Endothelial cell (in vitro differentiated cells): ENCODE results near the gene KCNH2. TPM values are rescaled to one million over a fixed set of nuclear protein-coding genes. Genes with fewer than 3 reads are reported as not detected.

Source experiments
- DNase-seq: peaks from one replicate; pipeline ENCODE4 v3.0.0; 2021; ENCODE audit warnings: low spot score
- H3K27ac Mint-ChIP-seq: one replicate; pipeline ENCODE4 v1.8.0; 2021; ENCODE audit warnings: mixed read lengths, inconsistent platforms; ENCODE audit not compliant: unreplicated experiment
- H3K27me3 Mint-ChIP-seq: one replicate; pipeline ENCODE4 v1.8.0; 2021; ENCODE audit warnings: mild to moderate bottlenecking, moderate library complexity, mixed read lengths, inconsistent platforms; ENCODE audit not compliant: unreplicated experiment
- H3K36me3 Mint-ChIP-seq: one replicate; pipeline ENCODE4 v1.8.0; 2021; ENCODE audit warnings: mild to moderate bottlenecking, low read depth, mixed read lengths, inconsistent platforms; ENCODE audit not compliant: unreplicated experiment
- H3K4me1 Mint-ChIP-seq: one replicate; pipeline ENCODE4 v1.8.0; 2021; ENCODE audit warnings: mild to moderate bottlenecking, mixed read lengths, inconsistent platforms; ENCODE audit not compliant: unreplicated experiment
- H3K4me3 Mint-ChIP-seq: one replicate; pipeline ENCODE4 v1.8.0; 2021; ENCODE audit warnings: mild to moderate bottlenecking, mixed read lengths, inconsistent platforms; ENCODE audit not compliant: unreplicated experiment
- H3K9me3 Mint-ChIP-seq: one replicate; pipeline ENCODE4 v1.8.0; 2021; ENCODE audit warnings: mixed read lengths, inconsistent platforms; ENCODE audit not compliant: unreplicated experiment
- CTCF ChIP-seq: fragments of 200-600 bp; sonication (generic); IDR thresholded peaks from one replicate; pipeline ENCODE4 v1.5.0; 2021; ENCODE audit warnings: antibody characterized with exemption; ENCODE audit not compliant: unreplicated experiment
- total RNA-seq: library from RNA; stranded (reverse); fragmentation: NEBNext Ultra II Directional; extraction: Animal tissue kit (Norgen Biotek cat#: 25700); gene quantifications from one replicate; pipeline ENCODE4 v1.2.1, GENCODE V29; 2021; ENCODE audit not compliant: unreplicated experiment

The KCNH2 gene
- total RNA-seq, 1 donor from 2014 or later: 3.4 TPM

GRCh38 chr7:150924369-150924781 is 53.7 kb downstream of the KCNH2 start:
- TF ChIP-seq CTCF: no peak
- DNase-seq: no peak
- H3K27me3 Mint-ChIP-seq: no peaks in the 10 kb centered on the region
- no peak overlapping the region for H3K4me3 Mint-ChIP-seq
- no peak overlapping the region for H3K27ac Mint-ChIP-seq
- H3K36me3 Mint-ChIP-seq: no peaks in the 10 kb centered on the region
- no peaks in the 10 kb centered on the region for H3K4me1 Mint-ChIP-seq
- H3K9me3 Mint-ChIP-seq: no peaks in the 10 kb centered on the region

- no peak for DNase-seq
Observed at GRCh38 chr7:150923802-150924201, 54.3 kb downstream of the KCNH2 start.

GRCh38 chr7:150923196-150923595 is 54.9 kb downstream of the KCNH2 start:
- TF ChIP-seq CTCF: no peak
- H3K4me1 Mint-ChIP-seq: no peaks in the 10 kb centered on the region
- no peak for DNase-seq

More at GRCh38 chr7:150923802-150924201, 54.3 kb downstream of the KCNH2 start:
- Mint-ChIP-seq H3K9me3 (no peaks in the 10 kb centered on the region), H3K4me3 (no peak overlapping the region), H3K27ac (no peak overlapping the region), H3K36me3 (no peaks in the 10 kb centered on the region), H3K27me3 (no peaks in the 10 kb centered on the region), H3K4me1 (no peaks in the 10 kb centered on the region)
- TF ChIP-seq CTCF: no peak

GRCh38 chr7:150919160-150919559 is 59.0 kb downstream of the KCNH2 start:
- Mint-ChIP-seq H3K36me3 (peaks cover 5% of the 10 kb centered on the region), H3K4me3 (no peak overlapping the region), H3K27ac (no peak overlapping the region), H3K9me3 (no peaks in the 10 kb centered on the region), H3K27me3 (peaks cover 4% of the 10 kb centered on the region), H3K4me1 (no peaks in the 10 kb centered on the region)
- TF ChIP-seq CTCF: no peak
- no peak for DNase-seq

More at GRCh38 chr7:150923196-150923595, 54.9 kb downstream of the KCNH2 start:
- H3K9me3 Mint-ChIP-seq: no peaks in the 10 kb centered on the region
- H3K27ac Mint-ChIP-seq: no peak overlapping the region
- no peaks in the 10 kb centered on the region for H3K36me3 Mint-ChIP-seq
- H3K4me3 Mint-ChIP-seq: no peak overlapping the region
- no peaks in the 10 kb centered on the region for H3K27me3 Mint-ChIP-seq

- DNase-seq: no peak
- Mint-ChIP-seq H3K27me3 (peaks cover 6% of the 10 kb centered on the region), H3K36me3 (peaks cover 5% of the 10 kb centered on the region), H3K27ac (no peak overlapping the region), H3K4me1 (no peaks in the 10 kb centered on the region), H3K9me3 (no peaks in the 10 kb centered on the region), H3K4me3 (no peak overlapping the region)
- no peak for TF ChIP-seq CTCF
Observed at GRCh38 chr7:150918378-150918777, 59.7 kb downstream of the KCNH2 start.
